NCI-H226 (cell line): ENCODE results near the gene SYNM.
A peak's percentile ranks its signal among the peaks of the same experiment; 100 is the strongest.

ENCODE experiments used
- DNase-seq: peaks from one replicate; pipeline ENCODE4 v3.0.0-alpha.2; 2015

SYNM gene

DNA sequence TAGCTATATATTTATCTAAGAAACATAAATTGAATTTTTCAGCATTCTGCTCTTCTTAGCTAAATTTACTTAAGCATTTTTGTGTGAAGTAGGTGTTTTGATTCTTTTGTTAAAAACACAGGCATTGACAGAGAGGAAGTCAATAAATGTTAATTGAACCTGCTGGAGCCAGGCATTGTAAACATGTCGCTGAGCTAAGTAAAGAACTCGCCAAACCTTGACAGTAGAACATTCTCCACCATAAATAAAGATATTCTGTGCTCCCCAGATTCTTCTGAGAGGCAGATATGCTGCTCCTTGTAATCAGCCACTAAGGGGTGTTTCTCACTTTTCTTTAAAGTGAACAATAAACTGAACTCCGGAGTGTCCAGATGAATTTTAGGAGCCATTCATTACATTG lies 38.4 kb downstream of the SYNM start:
- DNase-seq = no peak

DNA sequence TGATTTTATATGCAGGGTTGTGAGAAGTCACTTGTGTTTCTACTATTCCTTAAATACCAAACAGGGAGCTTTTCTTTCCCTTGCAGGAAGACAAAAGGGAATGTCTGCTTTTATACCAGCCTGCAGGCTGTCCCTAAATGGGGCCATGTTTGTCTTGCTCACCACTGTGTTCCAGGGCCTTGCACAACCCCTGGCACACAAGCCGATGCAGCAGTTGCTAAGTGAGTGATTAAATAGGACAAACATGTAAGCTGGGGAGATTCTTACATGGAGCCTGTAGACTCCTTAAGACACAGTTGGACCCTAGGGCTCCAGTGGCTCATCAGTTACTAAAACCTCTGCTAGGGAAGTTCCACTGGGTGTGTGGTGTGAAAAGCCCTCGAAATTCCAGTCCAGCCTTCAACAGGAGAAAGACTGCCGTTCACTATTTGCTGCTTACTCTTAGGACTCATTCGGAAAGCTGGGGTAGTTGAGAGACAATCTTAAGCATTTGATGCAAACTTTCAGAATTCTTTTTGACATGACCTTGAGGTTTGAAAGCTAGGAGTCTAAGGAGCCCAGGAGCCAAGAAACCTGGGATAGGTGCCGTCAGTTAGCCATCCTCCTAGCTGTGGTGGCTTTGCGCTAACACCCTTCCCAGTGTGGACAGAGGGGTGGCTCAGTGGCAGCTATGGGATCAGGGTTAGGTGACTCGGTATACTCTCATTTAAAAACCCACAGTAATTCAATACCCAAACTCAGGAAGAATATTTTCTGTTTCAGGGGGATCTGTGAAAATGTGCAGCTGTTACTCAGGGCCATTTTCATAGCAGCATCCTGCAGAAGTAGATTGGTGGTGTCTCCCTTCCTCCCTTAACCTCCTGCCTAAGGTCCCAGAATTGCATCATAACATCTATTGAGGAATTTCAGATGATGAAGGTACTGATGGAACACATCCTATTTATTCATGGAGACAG lies 39.1 kb downstream of the SYNM start:
- no peak for DNase-seq

- DNase-seq = no peak
These were observed 40.1 kb downstream of the SYNM start for GRCh38 chr15:99145005-99145404.

DNA sequence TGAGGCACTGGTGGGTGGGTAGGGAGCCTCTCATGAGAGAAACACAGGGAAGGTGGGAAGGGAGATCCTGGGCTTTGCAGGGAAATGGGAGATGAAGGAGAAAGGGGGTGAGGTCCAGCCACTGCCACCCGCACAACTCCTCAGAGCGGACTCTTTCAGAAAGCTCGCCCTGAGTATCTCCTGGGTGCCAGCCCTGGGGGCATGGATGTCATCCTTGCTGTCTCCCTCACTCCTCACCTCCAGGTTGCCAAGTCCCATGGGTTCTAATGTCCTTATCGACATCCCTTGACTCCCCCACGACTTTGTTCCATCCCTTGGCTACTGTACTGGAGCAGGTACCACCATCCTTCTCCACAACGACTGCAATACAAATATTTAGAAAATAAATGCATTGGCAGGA lies 40.9 kb downstream of the SYNM start:
- no peak for DNase-seq

DNA sequence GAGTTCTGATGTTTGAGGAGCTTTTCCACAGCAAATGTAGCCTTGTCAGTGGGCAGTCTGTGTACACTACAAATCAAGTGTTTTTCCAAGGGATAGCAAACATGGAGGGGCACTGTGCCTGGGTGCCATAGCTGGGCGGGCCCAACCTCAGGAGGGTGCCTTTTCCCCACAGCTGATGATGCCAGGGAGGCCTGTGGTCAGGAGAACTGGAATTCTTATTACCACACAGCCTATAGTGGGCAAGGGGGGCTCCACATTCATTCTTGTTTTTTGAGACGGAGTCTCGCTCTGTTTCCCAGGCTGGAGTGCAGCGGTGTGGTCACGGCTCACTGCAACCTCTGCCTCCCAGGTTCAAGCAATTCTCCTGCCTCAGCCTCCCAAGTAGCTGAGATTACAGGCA lies 41.8 kb downstream of the SYNM start:
- no peak for DNase-seq

DNA sequence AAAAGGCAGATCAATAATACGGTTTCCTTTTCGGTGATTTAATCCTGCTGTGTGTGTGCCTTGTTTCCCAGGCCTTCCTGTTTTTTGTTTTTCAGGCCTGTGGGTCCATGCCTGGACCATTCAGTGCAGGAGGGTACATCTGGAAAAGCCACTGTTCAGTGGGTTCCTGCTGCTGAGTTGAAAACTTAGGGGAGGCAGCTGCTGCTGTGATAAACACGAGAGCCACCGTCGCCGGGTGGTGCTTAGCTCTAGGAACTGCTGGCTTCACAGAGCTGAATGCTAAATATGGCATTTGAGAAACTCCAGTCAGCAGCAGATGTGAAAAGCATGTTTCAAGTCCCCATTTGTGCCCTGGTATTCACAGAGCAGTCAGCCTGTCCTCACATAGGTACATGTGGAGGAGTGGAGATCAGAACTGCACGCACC lies 44.0 kb downstream of the SYNM start:
- no peak for DNase-seq

GRCh38 chr15:99149366-99149765 lies 44.5 kb downstream of the SYNM start:
- DNase-seq = no peak

DNA sequence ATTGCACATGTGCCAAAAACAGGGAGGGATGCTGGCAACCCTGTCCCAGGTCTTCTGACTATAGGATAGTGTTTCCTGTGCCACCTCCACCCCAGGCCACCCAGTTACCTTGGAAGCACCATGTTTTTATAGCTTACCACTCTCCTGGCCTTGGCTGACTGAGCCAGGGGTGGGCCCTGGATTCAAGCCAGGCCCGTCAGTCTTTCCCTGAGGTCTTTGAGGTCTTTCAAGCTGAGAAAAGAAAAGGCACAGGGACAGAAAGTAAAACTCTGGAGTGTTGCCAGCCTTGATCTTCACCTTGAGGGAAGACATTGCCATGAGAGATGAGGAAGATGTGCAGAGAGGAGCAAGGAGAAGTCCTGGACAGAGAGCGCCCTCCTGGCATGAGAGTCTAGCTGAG lies 46.3 kb downstream of the SYNM start:
- no peak for DNase-seq

DNA sequence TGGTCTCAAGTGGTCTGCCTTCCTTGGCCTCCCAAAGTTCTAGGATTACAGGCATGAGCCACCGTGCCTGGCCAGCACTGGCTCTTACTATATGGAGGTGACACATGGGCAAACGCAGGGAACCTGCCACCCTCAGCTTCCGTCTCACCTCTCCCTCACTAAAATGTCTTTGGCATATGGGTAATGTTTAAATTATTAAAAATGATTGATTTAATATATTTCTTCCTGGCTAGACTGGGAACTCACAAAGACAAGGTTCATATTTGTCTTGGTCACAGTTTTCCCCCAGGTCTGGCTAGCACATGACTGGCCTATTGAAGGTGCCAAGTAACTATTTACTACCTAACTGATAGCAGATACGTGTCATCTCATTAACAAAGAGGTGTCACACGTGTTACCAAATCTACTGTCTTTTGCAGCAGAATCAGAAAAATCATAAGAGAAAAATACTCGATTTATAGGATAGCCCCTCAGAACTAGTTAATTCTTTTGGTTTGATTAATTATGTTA lies 48.2 kb downstream of the SYNM start:
- no peak for DNase-seq

DNA sequence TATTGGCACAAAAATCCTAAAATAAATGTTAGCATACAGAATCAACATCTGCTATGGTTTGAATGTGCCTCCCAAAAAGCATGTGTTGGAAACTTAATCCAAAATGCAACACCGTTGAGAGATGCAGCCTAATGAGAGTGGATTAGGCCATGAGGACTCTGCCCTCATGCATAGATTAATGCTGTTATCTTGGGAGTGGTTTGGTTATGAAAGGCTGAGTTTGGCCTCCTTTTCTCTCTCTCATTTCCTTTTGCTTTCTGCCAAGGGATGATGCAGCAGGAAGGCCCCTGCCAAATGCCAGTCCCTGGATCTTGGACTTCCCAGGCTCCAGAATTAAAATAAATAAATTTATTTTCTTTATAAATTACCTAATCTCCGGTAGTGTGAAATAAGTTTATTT lies 49.4 kb downstream of the SYNM start:
- DNase-seq = peak; percentile 60

DNA sequence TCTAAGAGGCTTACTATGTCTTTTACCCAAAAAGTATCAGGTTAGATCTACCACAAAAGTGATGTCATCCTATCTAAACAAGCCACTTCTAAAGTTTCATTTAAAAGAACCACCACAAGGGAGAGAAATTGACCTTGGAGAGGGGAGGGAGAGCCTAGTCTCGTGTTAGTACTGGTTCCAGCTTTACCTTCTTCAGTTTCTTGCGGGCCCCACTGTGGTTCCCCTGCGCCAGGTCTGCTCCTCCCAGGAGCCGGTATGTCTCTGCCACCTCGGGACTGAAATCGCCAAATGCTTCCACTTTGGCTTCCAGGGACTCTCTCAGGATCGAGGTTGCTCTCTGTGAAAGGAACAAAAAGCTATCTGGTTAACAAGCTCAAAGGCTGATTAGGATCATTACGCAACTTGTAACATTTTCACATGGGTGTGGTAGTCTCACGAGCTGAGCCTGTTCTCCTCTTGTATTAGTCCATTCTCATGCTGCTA lies 51.1 kb downstream of the SYNM start:
- no peak for DNase-seq

- no peak for DNase-seq
These were observed 52.6 kb downstream of the SYNM start for GRCh38 chr15:99157456-99157855.

DNA sequence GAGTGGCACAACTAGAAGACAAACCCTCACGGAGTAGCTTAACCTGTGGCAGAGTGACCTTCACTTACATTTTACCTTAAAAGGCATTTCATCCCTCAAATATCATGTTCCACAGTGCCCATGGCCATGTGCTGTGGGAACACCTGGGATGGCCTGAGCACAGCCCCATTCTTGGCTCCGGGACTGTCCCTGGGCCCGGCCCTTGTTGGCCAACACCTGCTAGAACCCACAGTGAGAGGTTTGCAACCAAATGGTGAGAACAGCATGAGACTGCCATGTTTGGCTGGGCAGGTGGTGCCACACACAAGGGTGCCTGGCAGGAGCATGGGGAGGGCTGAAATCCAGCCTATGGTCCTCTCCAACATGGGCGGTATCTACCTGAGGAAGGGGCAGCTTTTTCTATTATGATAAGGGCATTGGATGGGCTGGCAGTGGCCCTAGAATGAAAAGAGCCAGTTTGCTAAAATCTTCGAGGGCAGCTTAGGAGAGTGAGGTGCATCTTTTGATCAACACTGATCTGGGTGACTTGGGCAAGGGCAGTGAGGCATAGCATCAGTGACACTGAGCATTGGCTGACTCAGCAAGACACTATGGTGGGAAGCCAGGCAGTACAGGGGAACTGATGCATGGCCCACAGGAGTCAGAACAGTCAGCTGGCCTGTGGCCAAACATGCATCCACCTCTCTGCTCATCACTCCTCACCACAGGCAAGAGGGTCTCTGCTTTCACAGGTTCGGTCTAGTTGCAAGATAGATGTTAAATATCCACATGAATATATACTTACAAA lies 53.9 kb downstream of the SYNM start:
- DNase-seq = no peak

DNA sequence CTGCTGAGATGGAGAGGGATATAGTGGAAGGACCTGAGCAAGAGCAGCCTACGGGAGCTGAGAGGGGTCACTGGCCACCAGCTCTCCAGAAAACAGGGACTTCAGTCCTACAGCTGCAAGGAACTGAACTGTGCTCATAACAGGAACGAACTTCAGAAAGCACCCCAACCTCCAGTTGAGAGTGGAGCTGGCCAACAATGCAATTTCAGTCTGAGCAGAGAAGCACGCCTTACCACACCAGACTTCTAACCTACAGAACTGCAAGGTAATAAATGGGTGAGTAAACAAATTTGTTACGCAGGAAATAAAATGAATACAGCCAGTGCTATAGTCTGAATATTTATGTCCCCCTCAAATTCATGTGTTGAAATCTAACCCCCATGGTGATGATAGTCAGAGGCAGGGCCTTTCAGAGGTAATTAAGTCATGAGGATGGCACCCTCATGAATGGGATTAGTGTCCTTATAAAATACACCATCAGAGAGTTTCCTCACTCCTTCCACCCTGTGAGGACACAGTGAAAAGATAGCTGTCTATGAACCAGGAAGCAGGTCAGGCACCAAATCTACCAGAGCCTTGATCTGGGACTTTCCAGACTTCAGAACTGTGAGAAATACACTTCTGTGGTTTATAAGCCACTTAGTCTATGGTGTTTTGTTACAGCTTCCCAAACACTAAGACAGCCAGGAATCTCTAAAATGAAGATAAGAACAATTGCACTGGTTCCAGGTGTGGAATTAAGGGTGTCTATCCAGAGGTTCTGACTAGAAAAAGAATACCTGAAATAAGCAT lies 58.6 kb downstream of the SYNM start:
- DNase-seq = no peak

DNA sequence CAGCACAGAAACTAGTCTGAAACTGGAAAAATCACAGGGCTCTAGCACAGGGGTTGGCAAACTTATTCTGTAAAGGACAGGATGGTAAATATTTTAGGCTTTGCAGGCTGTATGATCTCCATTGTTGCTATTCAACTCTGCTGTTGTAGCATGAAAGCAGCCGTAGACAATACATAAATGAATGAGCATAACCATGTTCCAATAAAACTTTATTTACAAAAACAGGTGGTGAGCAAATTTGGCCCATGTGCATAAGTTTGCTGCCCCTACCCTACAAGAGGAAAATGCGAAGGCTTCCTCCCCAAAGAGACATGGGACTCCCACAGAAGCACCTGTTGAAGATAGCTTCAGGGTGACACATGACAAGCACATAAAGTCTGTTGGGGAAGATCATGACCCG lies 59.2 kb downstream of the SYNM start:
- no peak for DNase-seq

GRCh38 chr15:99165020-99165790 lies 60.3 kb downstream of the SYNM start:
- DNase-seq = no peak

- DNase-seq = no peak
These were observed 61.2 kb downstream of the SYNM start for GRCh38 chr15:99165956-99166689.

DNA sequence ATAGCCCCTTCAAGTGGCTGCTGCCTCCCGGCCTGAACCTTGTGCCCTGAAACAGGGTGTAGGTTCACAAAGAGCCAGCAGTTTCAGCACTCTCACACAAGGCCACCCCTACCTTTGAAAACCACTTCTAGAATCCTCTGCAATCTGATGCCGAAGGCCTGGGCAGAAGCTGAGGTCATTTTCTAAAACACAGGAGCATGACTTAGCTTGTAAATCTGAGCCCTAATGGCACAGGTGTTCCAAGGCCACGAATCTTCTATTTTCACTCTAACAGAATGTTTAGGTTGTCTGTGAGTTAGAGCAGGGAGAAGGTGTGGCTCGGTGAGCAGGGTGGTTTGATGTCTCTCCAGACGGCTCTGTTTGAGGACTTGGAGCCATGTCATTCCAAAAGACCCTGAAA lies 62.3 kb downstream of the SYNM start:
- no peak for DNase-seq

DNA sequence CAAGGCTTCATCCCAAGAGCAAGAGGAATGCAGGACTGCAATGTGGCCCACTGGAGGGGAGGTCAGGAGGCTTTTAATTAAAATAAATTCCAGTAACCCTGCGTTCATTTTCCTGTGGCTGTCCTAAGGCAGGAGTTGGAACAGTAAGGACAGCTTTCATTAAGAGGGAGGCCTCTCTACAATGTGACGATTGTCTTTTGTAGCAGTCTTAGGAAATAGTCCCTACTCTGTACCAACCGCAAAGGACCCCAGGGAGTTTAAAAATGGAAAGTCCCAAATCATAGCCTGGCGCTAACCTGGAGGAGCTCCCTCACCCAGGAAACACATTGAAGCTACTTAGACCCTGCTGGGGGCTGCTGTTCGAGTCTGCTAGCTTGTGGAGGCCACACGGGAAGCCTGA lies 62.8 kb downstream of the SYNM start:
- no peak for DNase-seq

- no peak for DNase-seq
These were observed 64.0 kb downstream of the SYNM start for GRCh38 chr15:99168601-99169580.
